HG02852 (cell line): ENCODE results near the gene GRM2.

ENCODE experiments used
- ATAC-seq: cut with Tn5 transposase; IDR thresholded peaks from one replicate; pipeline ENCODE4 v1.9.1; 2021; ENCODE audit warnings: mild to moderate bottlenecking, moderate library complexity; ENCODE audit not compliant: unreplicated experiment

The GRM2 gene

DNA sequence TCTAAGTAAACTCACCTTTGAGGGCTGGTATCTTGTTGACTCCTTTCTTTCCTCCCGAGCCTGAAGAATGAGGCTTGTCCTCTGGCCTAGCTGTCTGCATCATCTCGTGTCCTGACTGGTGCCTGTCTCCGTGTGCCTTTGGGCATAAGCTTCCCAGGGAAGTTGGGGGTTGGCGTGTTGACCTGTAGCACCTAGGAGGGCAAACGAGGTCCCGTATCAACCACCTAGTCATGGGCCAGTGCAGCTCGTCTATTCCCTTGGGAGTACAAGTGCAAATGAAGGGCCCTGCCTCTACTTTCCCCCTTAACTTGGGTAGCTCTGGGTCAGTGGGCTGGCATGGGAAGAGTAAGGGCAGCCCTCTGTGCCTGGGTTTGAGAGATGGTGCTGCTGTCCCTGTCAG is 27.1 kb upstream of the GRM2 start:
- ATAC-seq: no peak

DNA sequence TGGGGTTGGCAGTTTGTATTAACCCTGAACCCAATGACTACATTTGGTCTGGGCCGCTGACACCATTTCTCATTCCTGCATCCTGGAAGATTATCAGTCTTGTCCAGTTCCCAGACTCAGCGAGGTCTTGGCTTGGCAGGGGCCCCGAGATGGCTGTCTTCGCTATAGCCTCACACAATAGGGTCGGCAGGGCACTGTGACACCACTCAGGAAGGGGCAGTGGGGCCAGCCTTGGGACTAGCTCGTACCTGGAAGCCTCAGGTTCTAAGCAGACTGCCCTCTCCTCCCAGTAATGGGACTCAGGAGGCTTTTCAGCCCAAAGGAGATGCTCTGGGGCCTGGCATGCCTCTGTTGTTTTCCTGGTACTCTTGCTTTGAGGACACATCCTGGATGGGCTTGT is 26.7 kb upstream of the GRM2 start:
- no peak for ATAC-seq

DNA sequence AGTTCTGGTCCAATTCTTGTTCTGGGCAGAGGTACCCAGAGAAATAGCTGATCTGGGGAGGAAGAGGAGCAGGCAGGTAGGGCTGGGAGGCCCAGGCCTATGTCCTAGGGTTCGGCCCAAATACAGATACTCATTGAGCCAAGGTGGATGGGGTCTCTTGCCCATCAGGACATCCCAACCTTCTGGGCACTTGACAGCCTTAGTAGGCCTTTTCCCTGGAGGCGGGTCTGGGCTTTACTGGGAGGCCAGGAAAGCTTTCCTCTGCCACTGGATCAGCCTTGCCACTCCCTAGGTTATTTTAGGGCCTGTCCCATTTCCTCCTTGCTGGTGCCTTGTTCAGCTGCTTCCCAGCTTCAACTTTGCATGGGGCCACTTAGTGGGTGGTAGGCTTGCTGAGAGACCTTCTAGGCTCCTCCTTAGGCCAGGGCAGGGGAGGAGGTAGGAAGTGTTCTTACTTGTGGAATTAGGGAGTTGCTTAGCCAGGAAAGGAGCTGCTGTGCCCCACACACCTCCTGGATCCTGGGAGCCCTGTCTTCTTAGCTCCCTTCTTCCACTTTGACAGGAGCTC is 26.1 kb upstream of the GRM2 start:
- no peak for ATAC-seq

DNA sequence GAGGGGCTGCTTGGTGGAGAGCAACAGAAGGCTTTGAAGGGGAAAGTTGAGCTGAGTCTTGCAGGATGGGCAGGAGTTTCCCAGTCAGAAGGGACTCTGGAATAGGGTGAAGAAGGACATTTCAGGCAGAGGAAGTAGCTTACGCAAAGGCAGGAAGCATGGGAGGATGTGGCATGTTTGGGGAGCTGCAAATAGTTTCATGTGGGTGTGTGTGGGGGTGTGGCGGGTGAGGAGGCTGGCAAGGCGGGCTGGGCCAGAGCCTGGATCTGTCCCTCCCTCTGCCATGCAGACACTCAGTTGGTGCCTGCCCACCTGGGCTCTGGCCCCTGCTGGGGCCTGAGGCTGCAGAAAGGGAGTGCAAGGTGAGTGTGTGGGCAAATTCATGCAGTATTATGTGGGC is 25.4 kb upstream of the GRM2 start:
- no peak for ATAC-seq

DNA sequence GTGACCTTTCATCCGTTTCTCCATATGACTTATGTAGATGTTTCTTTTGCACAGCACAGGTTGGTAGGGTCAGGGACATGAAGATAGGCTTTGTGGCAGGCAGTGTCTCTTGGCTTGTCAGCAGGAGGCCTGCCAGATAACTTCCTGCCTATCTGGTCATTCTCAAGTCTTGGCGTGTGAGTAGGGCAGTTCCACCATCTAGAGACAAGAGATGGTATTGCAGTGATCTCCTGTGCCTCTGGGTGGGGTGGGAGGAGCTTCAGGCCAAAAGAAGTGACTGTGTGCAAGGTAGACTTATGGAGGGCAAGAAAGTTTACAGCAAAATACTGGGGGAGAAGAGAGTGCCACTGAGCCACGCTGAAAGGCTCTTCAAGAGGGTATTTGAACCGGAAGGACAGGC is 24.8 kb upstream of the GRM2 start:
- peak; percentile 84 for ATAC-seq

DNA sequence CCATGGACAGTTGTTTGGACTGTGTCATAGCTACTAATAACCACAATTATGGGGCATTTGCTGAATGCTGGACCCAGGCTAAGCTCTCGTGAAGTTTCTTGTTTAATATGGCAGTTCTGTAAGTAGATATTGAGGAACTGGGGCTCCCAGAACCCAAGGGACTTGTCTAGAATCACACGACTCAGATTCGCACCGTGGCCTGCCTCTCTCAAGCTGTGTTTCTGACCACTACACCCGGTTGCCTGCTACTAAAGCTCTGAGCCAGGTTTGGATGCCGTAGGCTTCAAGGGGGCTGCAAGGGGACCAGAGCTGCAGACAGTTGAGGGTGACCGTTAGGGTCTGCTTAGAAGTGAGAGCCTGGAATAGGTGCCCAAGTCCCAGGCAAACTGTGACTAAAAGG is 24.3 kb upstream of the GRM2 start:
- no peak for ATAC-seq

DNA sequence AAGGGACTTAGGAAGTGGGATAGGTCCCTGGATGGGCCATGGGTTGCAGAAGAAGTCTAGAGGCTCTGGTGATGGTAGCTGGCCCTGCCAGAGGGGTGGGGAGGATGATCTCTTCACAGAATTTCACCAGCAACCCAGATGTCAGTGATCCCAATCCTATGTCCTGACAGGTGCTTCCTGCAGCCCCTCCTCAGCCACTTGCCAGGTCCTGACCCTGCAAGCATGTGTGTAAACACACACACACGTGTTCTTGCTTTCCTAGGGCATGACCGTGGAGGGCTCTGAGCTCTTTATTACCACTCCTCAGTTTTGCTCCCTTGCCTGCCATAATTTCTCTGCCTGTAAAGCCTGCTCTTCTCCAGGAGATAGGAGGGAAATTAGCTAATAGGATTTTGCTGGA is 23.3 kb upstream of the GRM2 start:
- ATAC-seq: no peak

DNA sequence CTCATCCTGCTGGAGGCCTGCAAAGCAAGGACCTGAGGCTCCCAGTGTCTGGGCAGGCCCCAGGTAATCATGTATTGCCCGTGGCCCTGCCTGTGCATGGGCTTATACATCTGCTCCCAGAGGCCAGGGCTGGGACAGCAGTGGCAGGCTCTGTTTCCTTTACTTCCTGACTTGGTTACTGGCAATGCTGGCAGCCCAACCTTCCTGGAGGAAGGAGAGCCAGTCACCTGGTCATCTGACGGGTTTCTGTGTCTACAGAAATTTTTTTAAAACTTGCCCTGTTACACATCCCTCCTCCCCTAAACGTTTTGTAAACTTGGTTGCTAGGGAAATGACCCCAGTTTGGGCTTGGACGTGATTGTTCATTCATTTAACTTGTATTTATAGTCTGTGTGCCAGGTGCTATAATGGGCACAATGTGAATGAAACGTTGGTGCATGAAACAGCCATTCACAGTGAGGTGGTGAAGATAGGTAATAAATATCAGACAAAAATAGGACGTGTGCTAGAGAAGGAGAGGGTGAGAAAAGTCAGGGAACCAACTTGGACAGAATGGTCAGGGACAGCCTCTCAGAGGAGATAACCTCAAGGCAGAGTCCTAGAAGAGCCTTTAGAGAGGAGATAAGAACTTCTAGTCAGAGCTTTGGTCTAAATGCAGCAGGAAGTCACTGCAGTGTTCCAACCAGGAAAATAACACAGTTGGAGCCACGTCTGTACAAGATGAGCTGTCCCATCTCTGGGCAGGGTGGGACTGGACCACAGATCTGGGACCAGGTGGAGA is 21.7 kb upstream of the GRM2 start:
- no peak for ATAC-seq

DNA sequence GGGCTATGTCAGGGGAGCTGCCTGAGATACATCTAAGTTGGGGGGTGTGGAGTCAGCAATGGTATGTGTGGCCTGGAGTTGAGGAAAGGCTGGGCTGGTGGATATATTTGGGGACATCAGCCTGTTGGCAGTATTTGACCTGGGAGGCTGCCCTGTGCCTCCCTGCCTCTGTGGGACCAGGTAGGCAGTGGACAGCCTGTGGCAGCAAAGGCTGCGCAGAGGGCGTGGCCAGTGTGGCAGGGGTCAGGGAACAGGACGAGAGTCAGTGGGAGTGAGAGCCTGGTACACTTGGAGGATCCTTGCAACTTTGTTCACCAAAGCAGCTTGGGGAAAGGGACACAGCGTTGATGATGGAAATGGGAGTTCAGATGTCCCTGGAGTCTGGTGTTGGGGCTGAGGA is 20.8 kb upstream of the GRM2 start:
- no peak for ATAC-seq

DNA sequence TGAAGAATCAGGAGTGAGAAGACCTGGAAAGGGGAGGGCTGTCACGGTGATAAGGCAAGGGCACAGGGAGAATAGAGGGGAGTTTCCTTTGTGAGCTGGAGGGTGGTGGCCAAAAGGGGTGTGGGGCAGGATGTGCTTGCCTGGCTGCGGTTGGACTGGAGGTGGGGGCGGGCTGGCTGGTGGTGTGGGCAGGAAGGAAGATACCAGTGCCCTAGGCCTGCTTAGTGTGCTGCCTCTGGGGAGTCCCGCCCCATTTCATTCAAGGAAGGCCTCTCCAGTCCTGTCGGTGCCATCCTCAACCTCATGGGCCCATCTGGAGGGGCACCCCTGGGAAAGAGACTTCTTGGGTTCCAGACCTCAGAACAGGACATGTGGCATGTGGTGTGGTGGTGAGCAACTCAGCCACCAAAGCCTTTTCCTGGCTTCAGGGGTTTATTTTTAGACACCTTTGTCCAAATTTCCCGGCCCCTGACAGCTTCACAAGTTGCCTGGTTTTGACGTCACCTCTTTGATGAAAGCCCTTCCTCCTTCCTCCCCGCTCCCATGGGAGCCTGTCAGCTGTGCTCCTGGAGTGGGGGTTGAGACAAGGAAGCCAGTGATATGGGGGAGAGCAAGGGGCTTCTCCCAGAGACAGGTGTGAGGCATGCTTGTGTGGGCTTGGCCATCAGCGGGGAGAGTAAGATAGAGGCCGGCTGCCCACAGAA is 20.2 kb upstream of the GRM2 start:
- ATAC-seq: peak; percentile 48

DNA sequence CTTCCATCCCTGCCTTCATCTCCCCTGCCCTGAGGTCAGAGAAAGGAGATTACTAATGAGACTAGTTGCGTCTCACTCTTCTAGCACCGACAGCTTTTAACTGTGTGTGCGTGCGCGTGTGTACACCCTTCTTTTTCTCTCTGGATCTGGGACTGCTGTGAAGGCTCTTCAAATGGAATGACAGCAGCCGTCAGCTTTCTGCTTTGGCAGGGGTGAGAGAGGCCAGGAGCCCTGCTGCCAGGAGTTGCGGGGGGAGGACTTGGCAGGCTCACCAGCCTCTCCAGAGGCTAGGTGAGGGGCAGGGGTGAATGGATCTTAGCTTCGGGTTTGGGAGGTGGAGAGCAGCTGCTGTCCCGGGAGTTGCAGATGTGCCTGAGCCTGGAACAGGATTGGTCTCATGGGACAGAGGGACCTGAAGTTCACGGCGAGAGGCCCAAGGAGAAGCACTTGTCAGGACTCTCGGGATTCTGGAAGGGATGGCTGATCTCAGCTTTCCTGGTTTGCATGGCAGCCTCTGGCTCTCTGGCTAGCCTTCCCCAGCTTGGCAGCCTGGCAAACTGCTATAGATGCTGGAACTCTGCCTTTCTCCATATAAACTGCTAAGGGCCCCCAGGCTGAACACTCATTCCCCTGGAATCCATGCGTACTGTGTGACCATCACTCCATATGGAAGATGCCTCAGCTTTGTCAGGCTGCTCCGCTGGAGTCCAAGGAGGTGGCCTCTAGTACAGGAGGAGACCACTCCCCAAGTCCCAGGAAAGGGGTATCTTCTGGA is 19.2 kb upstream of the GRM2 start:
- ATAC-seq: no peak

DNA sequence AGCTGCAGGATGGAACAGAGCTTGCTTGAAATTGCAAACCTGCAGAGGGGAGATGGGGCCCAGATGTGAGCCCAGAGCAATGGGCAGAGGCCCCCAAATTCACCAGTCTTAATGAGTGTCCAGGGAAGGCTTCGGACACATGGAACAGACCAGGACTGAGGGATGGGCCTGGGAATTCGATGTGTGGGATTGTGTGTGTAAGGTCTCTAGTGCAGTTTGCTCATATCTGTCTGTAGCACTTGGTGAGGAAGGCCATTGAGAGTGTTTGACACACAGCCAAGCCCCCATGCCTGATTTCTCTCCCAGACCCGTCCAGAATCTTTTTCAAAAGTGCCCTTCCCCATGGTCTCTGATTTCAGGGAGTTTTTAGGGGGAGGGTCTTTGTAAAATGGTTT is 18.7 kb upstream of the GRM2 start:
- ATAC-seq: no peak

DNA sequence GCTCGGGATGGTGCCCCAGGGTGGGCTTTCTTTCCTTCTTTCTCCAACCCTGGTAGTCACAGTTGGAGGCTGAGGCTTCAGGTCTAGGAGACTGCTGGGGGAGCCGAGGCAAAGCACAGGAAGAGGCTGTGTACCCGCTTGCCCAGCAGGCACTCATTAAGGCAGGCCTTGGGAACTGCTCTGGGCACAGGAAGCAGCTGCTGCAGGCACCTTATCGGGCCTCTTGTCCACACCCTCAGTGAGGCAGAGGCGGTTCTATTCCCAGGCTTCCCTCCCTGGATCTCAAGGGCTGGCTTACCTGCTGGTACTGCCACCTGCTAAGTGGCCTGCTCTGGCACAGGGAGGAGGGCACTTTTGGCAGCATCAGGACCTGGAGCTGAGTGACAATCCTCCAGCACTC is 15.8 kb upstream of the GRM2 start:
- ATAC-seq: no peak

DNA sequence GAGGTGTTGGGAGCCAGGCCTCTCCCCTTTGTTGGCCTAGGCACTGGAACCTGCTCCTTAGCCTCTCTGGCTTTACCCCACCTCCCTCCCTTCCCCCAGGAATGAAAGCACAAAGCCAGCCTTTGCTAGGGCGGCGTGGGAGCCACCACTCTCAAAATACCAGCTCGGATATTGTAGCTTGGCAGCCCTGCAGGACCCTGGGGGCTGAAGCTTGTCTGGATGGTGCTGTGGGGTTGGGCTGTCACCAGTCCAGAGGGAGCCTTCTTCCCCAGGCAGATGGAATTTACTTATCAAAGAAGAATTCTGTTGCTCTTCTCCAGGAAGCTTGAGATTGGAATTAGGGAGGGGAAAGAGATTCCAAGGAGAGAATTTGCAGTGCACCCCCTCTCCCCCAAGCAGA is 14.9 kb upstream of the GRM2 start:
- ATAC-seq: no peak

DNA sequence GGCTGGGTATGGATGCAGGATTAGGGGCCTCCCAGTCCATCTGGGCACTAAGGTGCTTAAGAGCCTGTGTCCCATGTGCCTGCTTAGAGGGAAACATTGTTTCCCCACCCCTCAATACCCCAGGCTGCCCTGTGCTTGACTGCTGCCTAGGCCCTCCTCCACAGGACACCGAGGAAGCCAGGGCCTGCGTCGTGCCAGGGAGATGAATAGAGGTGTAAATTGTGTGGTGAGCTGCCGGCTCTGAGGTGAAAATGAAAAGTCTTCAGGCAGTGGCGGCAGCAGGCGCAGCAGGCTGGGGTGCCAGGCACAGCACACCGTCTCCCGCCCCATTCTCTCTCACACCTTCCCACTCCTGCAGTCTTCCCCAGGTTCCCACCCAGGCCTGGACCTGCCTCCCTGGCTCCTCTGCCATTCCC is 13.9 kb upstream of the GRM2 start:
- ATAC-seq: no peak

DNA sequence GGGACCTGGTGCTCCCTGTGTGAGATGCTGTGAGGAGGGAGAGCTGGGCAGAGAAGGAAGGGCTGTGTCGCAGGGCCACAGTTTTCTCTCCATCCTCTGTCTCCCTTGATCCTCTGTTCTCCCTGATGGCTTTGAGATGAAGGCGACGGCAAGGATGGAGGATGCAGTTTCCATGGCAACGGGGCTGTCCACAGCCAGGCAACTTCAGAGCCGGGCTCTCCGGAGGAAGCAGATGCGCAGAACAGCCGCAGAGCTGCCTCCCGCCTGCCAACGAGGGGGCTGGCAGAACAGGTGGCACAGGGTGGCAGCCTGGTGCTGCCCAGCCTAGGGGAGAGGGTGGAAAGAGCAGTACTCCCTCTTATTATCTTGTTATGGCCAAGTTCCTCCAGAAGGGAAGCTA is 9.9 kb upstream of the GRM2 start:
- no peak for ATAC-seq

DNA sequence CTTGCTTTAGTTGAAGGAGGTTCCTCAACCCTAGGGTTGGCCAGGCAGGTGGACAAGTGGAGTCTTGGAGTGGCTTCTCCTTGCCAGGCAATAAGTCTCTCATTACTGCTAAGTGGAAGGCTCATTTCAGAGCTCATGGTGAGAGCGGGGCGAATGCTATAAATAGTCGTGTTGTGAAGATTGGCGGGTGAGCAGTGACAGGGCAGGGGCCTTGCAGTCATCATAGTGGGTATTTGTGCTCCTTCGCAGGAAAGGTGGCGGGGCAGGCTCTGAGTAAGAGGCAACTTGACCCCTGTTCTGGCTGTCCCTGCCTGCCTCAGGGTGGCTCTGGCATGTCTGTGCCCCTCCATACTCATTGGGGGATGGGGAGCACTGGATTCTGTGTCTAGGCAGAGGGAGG is 8.7 kb upstream of the GRM2 start:
- no peak for ATAC-seq

DNA sequence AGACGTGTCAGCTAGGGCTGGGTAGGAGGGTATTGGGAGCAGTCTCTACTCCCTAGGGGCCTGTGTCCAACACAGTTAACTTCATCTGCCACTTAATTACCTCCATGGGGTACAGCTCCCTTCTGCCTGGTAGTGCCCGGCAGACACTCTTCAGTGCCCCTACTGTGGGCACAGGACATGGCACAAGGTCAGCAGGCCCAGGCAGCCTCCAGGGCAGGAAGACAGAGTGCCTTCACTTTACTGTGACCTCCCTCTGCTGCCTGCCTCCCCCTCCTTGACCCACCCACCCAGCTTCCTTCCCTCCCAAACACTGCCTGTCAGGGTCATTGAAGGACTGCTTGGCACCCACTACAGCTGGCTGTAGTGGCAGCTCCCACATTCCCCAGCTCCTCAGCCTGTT is 6.5 kb upstream of the GRM2 start:
- ATAC-seq: no peak

DNA sequence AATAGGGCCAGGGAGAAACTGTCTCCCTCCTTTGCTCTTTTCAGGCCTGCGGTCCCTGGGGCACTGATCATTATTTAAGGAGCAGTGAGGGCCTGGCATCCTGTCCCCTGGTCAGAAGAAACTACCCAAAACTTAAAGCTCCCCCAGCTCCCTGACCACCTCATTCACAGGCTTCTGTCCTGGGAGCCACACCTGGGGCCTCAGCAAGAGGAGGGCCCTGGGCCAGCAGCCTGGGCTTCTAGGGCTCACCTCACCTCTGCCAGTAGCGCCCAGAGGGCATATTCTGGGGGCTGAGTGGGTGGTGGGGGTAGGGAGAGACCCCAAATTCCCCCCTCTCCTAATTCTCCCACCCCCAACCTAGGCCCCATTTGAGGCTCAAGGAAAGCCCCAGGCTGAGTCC is 4.7 kb upstream of the GRM2 start:
- ATAC-seq: no peak

DNA sequence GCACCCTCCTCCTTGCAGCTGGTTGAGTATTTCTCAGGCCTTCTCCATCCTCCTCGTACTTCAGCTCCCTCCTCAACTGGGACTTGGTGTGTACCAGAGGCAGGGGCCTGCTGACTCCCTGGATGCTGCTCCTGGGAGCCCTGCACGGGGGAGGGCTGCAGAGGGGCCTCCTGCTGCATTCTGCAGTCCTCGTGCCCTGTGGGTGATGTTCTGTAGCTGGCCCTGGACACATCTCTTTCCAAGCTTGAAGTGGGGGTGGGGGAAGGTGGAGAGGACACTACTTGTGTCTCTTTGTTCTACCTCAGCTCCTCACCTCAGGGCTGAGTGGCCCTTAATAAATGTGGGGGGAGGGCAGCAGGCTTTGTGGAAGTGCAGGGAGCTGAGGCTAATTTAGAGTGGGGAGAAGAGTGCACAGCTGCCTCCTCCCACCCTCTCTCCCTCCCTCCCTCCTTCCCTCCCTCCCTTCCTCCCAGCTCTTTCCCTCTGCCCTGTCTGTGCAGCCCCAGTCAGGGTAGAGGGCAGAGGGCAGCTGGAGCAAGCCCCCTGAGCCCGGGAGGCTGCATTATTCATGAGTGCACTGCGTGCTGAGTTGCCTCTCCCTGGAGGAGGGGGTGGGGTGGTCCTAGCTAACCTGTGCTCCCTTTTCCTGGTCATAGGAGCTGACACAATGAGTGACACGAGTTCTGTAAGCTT is 3.7 kb upstream of the GRM2 start:
- no peak for ATAC-seq
